Small intestine (tissue), 7 donors: ENCODE results near the gene PRMT7. TPM values are rescaled to one million over a fixed set of nuclear protein-coding genes. Genes with fewer than 3 reads are reported as not detected.

Source experiments
- DNase-seq, 2 donors: peaks; one replicate each; pipeline versions ENCODE4 v3.0.0 to v3.0.0-alpha.2; 2013
- FAIRE-seq: peaks from 2 replicates; lab custom pipeline; 2012; peaks lifted over from hg19 to GRCh38; lab: Jason Lieb, UNC
- H3K27ac ChIP-seq, 3 donors: one replicate each; pipeline ENCODE4 v1.5.1; 2013; ENCODE audit warnings: low read length in 2 of 3, mild to moderate bottlenecking in 2 of 3, control low read depth in 1 of 3, inconsistent platforms in 1 of 3, low read depth in 1 of 3, moderate library complexity in 1 of 3
- H3K27me3 ChIP-seq, 3 donors: one replicate each; pipeline ENCODE4 v1.6.1; 2013; ENCODE audit warnings: low read length in 3 of 3, inconsistent platforms in 1 of 3; ENCODE audit not compliant: control insufficient read depth in 3 of 3, insufficient read depth in 3 of 3
- H3K36me3 ChIP-seq, 3 donors: one replicate each; pipeline ENCODE4 v1.6.1; 2013; ENCODE audit warnings: low read length in 3 of 3, inconsistent platforms in 1 of 3, low read depth in 1 of 3, mild to moderate bottlenecking in 1 of 3, moderate library complexity in 1 of 3; ENCODE audit not compliant: control insufficient read depth in 3 of 3, insufficient read depth in 2 of 3
- H3K4me1 ChIP-seq, 3 donors: one replicate each; pipeline ENCODE4 v1.6.1; 2013; ENCODE audit warnings: low read length in 2 of 3, inconsistent platforms in 1 of 3, low read depth in 1 of 3, mild to moderate bottlenecking in 1 of 3, moderate library complexity in 1 of 3; ENCODE audit not compliant: control insufficient read depth in 3 of 3, insufficient read depth in 2 of 3
- H3K4me3 ChIP-seq, 3 donors: one replicate each; pipeline ENCODE4 v1.5.1; 2013; ENCODE audit warnings: low read length in 3 of 3, control low read depth in 1 of 3, inconsistent platforms in 1 of 3, low read depth in 1 of 3, mild to moderate bottlenecking in 1 of 3, moderate library complexity in 1 of 3
- H3K9me3 ChIP-seq, 2 donors: one replicate each; pipeline ENCODE4 v1.6.1; 2013; ENCODE audit warnings: low read depth in 1 of 2, low read length in 1 of 2; ENCODE audit not compliant: control insufficient read depth in 2 of 2, insufficient read depth in 1 of 2
- WGBS, 3 donors: extraction: QIAGEN DNeasy Blood & Tissue Kit; methylation state at CpG; one replicate each; pipeline ENCODE4 v1.1.7; 2013; 5-methylcytosine and 5-hydroxymethylcytosine counted together
- polyA plus RNA-seq, 4 donors: library from polyadenylated mRNA; stranded (reverse) in 3 of 4; unstranded in 1 of 4; fragments of 200-250 nt in 3 of 4; fragments of 120-200 nt in 1 of 4; gene quantifications; one replicate each; pipeline versions ENCODE4 v1.2.1 to v1.2.3, GENCODE V29; 2013
- donor health status: healthy with polysubstance abuse.
- donor health status: control.
- donor health status: control.
- donor health status: Bipolar disorder and iron deficiency.
- donor health status: healthy.

PRMT7 gene
- polyA plus RNA-seq, 4 donors, result 13.6 to 46.3 (median 20.2) TPM

DNA sequence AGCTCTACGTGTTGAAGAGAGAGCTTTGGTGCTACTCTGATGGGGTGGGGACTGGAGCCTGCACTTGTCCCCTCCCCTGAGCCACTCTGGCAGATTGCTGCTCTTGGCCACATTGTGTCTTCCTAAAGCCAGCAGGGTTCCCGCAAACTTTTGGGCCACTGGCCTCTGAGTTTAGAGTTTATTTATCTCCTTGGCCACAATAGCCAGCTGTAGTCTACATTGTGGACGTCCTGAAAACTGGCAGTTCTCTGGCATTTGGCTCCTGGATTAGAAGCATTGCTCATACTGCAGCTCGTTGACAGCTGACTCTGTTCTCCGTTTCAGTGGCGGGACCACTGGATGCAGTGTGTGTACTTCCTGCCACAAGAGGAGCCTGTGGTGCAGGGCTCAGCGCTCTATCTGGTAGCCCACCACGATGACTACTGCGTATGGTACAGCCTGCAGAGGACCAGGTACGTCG, 34.6 kb downstream of the PRMT7 start:
- Histone ChIP-seq H3K4me3 (no peak overlapping the region), H3K36me3 (peaks cover 0 to 77% (median 5%) of the 10 kb centered on the region in 3 donors), H3K27ac (no peak overlapping the region), H3K4me1 (no peaks in the 10 kb centered on the region), H3K9me3 (no peaks in the 10 kb centered on the region), H3K27me3 (no peaks in the 10 kb centered on the region)
- WGBS, 3 donors, result 65 to 89% (median 76%) methylated on average over 11 of the region's 11 CpGs
- no peak for DNase-seq
- no peak for FAIRE-seq

DNA sequence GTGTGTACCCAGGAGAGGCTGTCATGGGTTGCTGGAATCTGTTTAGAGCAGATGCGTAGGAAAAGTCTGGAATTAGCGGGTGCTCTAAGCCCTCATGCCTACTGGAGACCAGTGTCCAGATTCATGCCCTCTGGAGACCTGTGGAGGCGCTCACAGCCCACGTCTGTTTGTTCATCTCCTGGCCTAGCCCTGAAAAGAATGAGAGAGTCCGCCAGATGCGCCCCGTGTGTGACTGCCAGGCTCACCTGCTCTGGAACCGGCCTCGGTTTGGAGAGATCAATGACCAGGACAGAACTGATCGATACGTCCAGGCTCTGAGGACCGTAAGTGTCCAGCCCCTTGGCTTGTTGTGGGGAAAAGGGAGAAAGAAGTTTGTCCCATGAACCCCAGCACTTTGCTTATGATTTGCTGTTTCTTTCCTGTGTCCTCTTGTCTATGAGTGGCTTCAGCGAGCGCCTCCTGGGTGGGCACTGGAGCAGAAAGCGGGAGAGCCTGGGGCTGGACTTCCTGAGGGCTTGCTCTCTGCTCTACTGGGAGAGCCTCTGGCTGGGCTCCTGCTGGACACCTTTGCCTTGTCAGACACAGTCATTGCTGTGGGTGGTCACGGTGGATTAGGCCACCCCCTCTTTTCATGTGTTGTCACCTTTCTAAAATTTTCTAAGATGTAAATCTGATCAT, 35.3 kb downstream of the PRMT7 start:
- H3K4me3 ChIP-seq, result no peak overlapping the region
- DNase-seq, result no peak
- H3K27ac ChIP-seq, result no peak overlapping the region
- H3K9me3 ChIP-seq, result no peaks in the 10 kb centered on the region
- peaks cover 0 to 2% (median 0%) of the 10 kb centered on the region in 3 donors for H3K4me1 ChIP-seq
- 95 to 97% (median 96%) methylated on average over 16 of the region's 16 CpGs for WGBS, 3 donors
- H3K36me3 ChIP-seq, result peaks cover 0 to 81% (median 5%) of the 10 kb centered on the region in 3 donors
- FAIRE-seq, result no peak
- H3K27me3 ChIP-seq, result no peaks in the 10 kb centered on the region

DNA sequence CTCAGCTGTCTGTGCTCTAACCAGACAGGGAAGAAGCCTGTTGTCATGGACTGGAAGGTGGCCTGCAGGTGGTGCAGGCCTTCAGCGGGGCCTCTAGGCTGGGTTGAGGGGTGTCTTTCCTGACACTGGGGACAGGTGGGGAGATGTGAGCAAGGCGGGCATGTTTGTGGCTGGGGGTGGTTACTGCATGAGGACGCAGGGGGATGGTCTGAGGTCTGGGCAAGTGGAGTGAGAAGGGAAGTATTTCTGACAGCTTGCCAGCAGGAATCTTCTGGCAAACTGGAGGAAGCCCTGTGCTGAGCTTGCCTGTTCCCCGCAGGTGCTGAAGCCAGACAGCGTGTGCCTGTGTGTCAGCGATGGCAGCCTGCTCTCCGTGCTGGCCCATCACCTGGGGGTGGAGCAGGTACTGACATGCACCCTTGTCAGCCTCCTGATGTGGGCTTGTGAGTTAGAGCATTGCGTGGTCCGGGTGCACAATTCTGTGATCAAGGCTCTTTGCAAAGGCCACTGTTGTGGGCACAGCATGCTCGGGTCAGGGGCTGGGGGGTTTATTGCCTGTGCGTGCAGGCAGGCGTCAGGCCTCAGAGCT, 36.2 kb downstream of the PRMT7 start:
- Histone ChIP-seq H3K4me1 (peaks cover 0 to 9% (median 0%) of the 10 kb centered on the region in 3 donors), H3K27me3 (no peaks in the 10 kb centered on the region), H3K4me3 (no peak overlapping the region), H3K36me3 (peaks cover 0 to 84% (median 5%) of the 10 kb centered on the region in 3 donors), H3K9me3 (no peaks in the 10 kb centered on the region), H3K27ac (no peak overlapping the region)
- DNase-seq, result no peak
- WGBS, 3 donors, result 88 to 94% (median 92%) methylated on average over 12 of the region's 12 CpGs
- no peak for FAIRE-seq

DNA sequence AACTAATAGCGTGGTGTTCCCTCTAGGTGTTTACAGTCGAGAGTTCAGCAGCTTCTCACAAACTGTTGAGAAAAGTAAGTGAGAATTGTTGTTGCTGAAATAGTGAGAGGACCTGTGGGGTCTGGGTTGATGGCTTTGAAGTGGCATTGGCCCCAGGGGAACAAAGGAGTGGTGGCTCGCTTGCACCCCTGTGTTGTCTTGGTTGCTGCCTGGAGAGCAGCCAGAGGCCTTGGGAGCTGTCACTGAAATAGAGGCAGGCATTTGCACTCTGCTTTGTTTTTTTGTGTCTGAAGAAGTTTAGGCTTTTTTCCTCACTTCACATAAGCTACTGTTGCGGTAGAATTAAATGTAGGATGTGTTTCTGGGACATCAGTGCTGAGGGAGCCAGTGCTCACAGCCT, 36.8 kb downstream of the PRMT7 start:
- Histone ChIP-seq H3K36me3 (peaks cover 0 to 86% (median 5%) of the 10 kb centered on the region in 3 donors), H3K4me3 (no peak overlapping the region), H3K4me1 (peaks cover 0 to 13% (median 0%) of the 10 kb centered on the region in 3 donors), H3K9me3 (no peaks in the 10 kb centered on the region), H3K27me3 (no peaks in the 10 kb centered on the region), H3K27ac (no peak overlapping the region)
- WGBS, 3 donors, result 85 to 91% (median 87%) methylated on average over 4 of the region's 4 CpGs
- DNase-seq, result no peak
- no peak for FAIRE-seq

DNA sequence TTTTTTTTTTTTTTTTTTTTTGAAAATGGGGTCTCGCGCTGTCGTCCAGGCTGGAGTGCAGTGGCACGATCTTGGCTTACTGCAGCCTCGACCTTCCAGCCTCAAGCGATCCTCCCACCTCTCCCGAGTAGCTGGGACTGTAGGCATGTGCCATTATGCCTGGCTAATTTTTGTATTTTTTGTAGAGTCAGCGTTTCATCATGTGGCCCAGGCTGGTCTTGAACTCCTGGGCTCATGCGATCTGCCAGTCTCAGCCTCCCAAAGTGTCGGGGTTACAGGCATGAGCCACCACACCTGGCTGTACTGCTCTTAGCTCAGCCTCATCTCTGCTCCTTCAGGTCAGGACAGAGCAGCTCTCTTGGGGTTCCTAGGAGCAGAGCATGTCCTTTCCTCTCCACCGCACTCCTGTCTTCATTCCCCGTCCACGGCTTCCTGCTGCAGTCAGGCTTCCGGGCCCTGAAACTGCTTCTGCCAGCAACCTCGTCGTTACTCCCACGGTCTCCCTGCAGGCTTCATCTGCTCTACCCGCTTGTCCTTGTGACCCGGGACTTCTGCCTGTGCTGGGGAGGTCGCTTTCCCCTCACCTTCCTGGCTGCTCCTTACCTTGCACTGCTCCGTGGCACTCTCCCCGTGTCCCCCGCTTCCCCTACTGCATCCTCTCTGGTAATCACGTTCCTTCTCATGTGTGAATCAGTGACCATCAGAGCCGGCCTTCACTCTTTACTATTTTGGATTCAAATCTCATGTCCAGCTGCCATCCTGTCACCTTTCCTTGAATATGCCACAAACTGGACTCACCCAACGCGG, 38.0 kb downstream of the PRMT7 start:
- peaks cover 0 to 88% (median 5%) of the 10 kb centered on the region in 3 donors for H3K36me3 ChIP-seq
- DNase-seq (no peak), FAIRE-seq (no peak)
- H3K4me3 ChIP-seq, result no peak overlapping the region
- H3K9me3 ChIP-seq, result no peaks in the 10 kb centered on the region
- H3K27me3 ChIP-seq, result no peaks in the 10 kb centered on the region
- 93 to 94% (median 93%) methylated on average over 27 of the region's 27 CpGs for WGBS, 3 donors
- H3K4me1 ChIP-seq, result peaks cover 0 to 13% (median 0%) of the 10 kb centered on the region in 3 donors
- H3K27ac ChIP-seq, result no peak overlapping the region

DNA sequence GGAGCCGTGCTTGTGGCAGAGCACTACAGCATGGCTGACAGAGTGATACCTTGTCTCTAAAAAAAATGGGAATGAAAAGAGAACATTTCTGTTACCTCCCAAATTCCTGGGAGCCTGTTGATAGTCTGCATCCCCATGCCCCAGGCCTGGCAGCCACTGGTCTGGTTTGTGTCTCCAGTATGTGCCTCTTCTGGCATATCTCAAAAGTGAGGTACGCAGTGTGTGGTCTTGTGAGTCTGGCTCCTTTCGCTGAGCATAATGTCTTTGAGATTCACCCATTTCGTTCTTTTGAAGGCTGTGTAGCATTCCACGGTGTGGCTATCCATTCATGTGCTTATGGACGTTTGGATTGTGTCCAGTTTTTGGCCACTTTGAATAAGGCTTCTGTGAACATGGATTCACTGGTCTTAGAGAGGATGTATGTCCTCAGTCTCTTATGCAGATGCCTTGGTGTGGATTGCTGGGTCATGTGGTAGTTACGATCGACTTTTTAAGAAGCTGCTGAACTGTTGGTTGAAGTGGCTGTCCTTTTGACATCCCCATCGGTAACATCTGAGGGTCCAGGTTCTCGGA, 39.1 kb downstream of the PRMT7 start:
- H3K4me1 ChIP-seq, result peaks cover 0 to 13% (median 0%) of the 10 kb centered on the region in 3 donors
- no peaks in the 10 kb centered on the region for H3K9me3 ChIP-seq
- DNase-seq (no peak), FAIRE-seq (no peak)
- H3K36me3 ChIP-seq, result peaks cover 0 to 93% (median 5%) of the 10 kb centered on the region in 3 donors
- no peak overlapping the region for H3K4me3 ChIP-seq
- no peak overlapping the region for H3K27ac ChIP-seq
- H3K27me3 ChIP-seq, result no peaks in the 10 kb centered on the region
- WGBS, 3 donors, result 92 to 94% (median 92%) methylated on average over 10 of the region's 10 CpGs

DNA sequence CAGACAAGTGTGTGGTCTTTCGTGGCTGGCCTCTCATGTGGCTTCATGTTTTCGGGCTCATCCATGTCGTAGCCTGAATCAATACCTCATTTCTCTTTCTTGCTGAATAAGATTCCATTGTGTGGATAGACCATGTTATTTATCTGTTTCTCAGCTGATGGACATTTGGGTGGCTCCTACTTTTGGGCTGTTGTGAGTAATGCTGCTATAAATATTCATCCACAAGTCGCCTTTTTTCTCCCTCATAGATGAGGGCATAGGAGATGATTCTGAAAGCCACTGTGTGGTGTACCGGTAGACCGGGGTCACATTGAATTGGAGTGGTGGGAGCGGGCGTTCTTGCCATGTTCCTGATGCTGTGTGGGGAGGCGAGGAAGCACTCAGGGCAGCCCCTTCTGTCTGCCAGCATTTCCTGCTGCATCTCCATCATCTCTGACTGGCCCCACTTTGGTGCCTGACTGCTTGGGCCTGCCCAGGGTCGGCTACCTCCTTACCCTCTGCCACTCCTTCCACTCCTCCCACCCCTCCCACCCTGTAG, 40.1 kb downstream of the PRMT7 start:
- H3K4me1 ChIP-seq, result peaks cover 0 to 13% (median 0%) of the 10 kb centered on the region in 3 donors
- 93 to 96% (median 94%) methylated on average over 9 to 10 of the region's 10 CpGs for WGBS, 3 donors
- no peak overlapping the region for H3K27ac ChIP-seq
- no peak overlapping the region for H3K4me3 ChIP-seq
- peaks cover 0 to 95% (median 5%) of the 10 kb centered on the region in 3 donors for H3K36me3 ChIP-seq
- DNase-seq (no peak), FAIRE-seq (no peak)
- H3K9me3 ChIP-seq, result no peaks in the 10 kb centered on the region
- H3K27me3 ChIP-seq, result no peaks in the 10 kb centered on the region

DNA sequence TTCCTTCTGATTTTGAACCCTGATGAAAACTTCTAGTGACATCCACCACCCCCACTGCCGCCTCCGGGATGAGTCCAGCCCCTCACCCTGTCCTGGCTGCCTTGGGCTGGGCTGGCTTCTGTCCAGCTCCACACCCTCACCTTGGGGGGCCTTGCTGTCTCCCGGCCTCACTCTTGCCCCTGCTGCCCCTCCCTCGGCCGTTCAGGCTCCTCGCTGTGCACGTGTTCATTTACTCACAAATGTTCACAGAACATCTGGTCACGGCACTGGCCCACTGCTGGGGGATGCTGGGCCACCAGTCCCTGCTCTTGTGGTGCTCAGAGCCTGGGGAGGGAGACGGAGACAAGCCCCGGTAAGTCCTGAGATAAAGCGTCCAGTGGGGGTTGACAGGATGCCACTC, 40.6 kb downstream of the PRMT7 start:
- H3K27ac ChIP-seq, result peak overlapping the region in 1 of 3 donors; percentile 81
- DNase-seq, result no peak
- peaks cover 0 to 95% (median 1%) of the 10 kb centered on the region in 3 donors for H3K36me3 ChIP-seq

More for the DNA sequence above, 40.6 kb downstream of the PRMT7 start:
- no peak overlapping the region for H3K4me3 ChIP-seq
- H3K9me3 ChIP-seq, result no peaks in the 10 kb centered on the region
- peaks cover 0 to 13% (median 0%) of the 10 kb centered on the region in 3 donors for H3K4me1 ChIP-seq
- FAIRE-seq, result no peak
- H3K27me3 ChIP-seq, result no peaks in the 10 kb centered on the region
- 28 to 70% (median 48%) methylated on average over 11 of the region's 11 CpGs for WGBS, 3 donors
